Activated naive CD8-positive, alpha-beta T cell (primary cell): ENCODE results near the gene FDX2.
A peak's percentile ranks its signal among the peaks of the same experiment; 100 is the strongest.

Experiments
- H3K27ac Mint-ChIP-seq: one replicate; pipeline ENCODE4 v1.8.0; 2021; ENCODE audit warnings: mixed read lengths
- H3K27me3 Mint-ChIP-seq: one replicate; pipeline ENCODE4 v1.8.0; 2021; ENCODE audit warnings: mixed read lengths
- H3K36me3 Mint-ChIP-seq: one replicate; pipeline ENCODE4 v1.8.0; 2021; ENCODE audit warnings: mixed read lengths
- H3K4me1 Mint-ChIP-seq: one replicate; pipeline ENCODE4 v1.8.0; 2021; ENCODE audit warnings: low read depth, mixed read lengths
- H3K4me3 Mint-ChIP-seq: one replicate; pipeline ENCODE4 v1.8.0; 2021; ENCODE audit warnings: mild to moderate bottlenecking, mixed read lengths
- H3K9me3 Mint-ChIP-seq: one replicate; pipeline ENCODE4 v1.8.0; 2021; ENCODE audit warnings: low read depth, mixed read lengths

Gene FDX2

DNA sequence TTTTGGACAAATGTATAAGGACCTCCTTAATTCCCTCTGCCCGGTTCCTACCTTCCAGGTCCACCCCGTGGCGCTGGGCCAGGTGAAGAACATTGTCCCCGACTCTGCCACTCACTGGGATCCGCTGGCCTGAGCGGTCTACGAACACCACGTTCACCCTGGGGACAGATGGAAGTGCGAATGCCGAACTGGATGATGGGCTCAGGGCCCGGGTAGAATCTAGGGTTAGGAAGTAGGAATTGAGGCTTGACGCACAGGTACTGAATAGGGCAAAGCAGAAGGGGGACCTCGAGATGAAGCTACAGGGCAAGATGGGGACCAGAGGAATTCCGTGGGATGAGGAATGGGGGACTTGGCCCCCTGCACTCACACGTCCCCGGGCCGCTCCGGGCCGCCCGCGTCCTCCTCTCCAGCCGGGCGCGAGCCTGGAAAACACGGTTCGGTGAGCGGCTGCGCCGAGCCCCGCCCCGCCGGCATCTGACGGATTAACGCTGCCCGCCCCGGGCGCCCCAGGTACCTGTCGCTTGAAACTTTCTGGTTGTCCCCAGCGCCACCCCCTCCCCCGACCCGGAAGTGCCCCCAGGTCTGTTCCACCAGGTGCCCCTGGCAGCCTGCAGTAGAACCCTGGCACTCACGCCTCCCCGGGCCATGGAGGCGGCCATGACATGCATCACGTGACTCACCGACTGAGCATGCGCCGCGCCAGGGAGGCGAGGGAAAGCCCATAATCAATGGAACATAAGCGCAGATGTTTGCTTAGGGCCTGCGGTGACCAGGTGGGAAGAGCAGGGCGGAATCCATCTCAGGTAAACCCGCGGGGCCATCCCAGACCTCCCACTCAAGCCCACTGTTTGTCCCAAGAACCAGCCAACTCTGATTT is at the start of gene FDX2:
FDX2 (minus strand) TSS at position 681 of the 880 bp plus-strand sequence; CDS start at position 662, 19 bp downstream.
- H3K36me3 Mint-ChIP-seq: no peaks in the 10 kb centered on the region
- no peaks in the 10 kb centered on the region for H3K9me3 Mint-ChIP-seq
- H3K4me1 Mint-ChIP-seq: peaks cover 14% of the 10 kb centered on the region
- H3K27ac Mint-ChIP-seq: peak within 1 kb of the TSS; percentile 86
- no peaks in the 10 kb centered on the region for H3K27me3 Mint-ChIP-seq
- H3K4me3 Mint-ChIP-seq: peak within 1 kb of the TSS; percentile 97

DNA sequence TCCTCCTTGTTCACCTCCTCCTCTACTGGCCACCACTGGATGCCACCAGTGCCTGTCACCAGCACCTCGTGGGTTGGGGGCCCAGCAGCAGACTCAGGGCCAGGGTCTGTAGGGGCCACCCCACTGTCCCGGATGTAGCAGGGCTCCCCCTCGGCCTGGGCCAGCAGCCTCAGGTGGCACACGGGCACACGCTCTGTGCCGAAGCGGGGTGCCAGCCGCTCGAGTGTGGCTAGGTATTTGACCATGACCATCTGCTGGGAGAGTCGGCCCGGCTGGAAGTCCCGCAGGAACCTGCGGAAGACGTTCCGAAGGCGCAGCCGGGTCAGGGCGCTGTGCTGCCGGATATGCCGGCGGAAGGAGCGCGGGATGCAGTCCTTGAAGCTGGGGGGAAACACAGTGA is 49.7 kb upstream of the FDX2 start:
- H3K4me3 Mint-ChIP-seq: no peak overlapping the region
- no peaks in the 10 kb centered on the region for H3K27me3 Mint-ChIP-seq
- H3K4me1 Mint-ChIP-seq: peaks cover 2% of the 10 kb centered on the region
- H3K27ac Mint-ChIP-seq: no peak overlapping the region
- no peaks in the 10 kb centered on the region for H3K9me3 Mint-ChIP-seq
- H3K36me3 Mint-ChIP-seq: peaks cover 6% of the 10 kb centered on the region

DNA sequence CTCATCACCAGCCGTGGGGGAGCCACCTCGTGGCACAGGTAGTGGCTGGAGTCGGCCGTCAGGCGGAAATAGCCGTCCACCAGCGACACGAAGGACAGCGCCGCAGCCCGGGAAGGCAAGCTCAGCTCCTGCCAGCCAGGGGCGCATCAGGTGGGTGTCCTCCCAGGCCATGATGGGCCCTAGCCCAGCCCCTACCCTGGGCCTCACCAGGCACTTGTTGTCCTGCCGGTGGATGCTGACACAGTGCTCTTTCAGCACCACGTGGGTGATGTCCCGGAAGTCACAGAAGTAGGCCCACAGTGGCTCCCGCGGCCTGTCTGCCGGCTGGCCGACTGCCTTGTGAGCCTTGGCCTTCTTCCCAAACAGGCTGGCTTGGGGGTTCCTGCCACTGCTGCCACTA is 48.8 kb upstream of the FDX2 start:
- Mint-ChIP-seq H3K27ac (no peak overlapping the region), H3K27me3 (no peaks in the 10 kb centered on the region), H3K4me1 (peaks cover 2% of the 10 kb centered on the region), H3K36me3 (peaks cover 6% of the 10 kb centered on the region), H3K9me3 (no peaks in the 10 kb centered on the region), H3K4me3 (no peak overlapping the region)

DNA sequence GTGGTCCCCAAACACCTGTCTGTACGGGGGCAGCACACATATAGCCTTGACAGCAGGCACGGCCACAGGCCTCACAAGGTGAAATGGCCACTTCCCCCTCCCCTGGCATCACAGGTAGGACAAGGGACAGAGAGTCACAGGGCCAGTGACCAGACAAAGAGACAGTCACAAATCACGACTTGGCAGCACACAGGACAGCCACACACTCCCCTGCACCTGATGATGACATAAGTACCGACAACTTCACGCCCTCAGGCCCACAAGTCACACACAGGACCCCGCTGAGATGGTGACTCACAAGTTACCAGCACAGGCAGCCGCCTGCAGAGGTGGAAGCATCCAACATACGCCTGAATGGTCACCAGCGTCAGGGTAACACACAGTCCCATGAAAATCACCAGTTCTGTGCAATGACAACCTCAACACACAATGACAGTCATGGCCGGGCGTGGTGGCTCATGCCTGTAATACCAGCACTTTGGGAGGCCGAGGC is 48.0 kb upstream of the FDX2 start:
- Mint-ChIP-seq H3K4me1 (no peaks in the 10 kb centered on the region), H3K9me3 (no peaks in the 10 kb centered on the region), H3K27ac (no peak overlapping the region), H3K36me3 (peaks cover 2% of the 10 kb centered on the region), H3K4me3 (no peak overlapping the region), H3K27me3 (no peaks in the 10 kb centered on the region)

DNA sequence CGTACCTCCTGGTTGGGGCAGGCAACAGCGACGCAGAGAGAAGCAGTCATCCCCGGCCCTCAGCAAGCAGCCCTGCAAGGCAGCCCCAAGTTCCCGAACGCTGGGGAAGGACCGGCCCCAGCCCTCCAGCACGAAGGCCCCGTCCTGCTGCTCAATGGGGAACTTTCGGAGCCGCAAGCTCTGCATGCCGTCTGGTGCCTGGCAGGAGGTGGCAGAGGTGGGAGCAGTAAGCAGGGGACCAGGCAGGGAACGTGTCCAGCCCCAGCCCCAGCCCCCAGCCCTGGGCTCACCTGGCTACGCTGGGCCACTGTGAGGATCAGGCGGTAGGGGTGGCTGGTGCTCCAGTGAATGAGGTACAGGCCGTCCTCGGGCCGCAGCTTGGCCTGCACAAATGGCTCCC is 46.4 kb upstream of the FDX2 start:
- Mint-ChIP-seq H3K27me3 (no peaks in the 10 kb centered on the region), H3K4me3 (no peak overlapping the region), H3K27ac (no peak overlapping the region), H3K9me3 (no peaks in the 10 kb centered on the region), H3K4me1 (no peaks in the 10 kb centered on the region), H3K36me3 (peaks cover 2% of the 10 kb centered on the region)

DNA sequence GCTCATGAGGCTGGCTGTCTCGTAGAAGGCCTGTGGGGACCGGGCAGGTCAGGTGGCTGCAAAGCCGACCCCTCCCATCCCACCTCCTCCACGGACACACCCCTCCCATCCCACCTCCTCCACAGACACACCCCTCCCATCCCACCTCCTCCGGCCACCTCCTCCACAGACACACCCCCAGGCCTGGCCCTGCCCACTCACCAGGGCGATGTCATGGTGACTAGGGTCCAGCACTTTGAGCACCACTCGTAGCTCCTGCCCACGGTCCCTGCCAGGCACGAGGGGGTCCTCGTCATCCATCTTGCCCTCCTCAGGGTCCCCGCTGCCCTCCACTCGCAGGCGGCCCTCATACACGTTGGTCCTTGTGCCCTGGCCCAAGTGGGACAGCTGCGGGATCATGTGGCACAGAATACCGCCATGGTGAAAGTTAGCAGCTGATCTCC is 45.8 kb upstream of the FDX2 start:
- Mint-ChIP-seq H3K9me3 (no peaks in the 10 kb centered on the region), H3K27me3 (no peaks in the 10 kb centered on the region), H3K4me3 (no peak overlapping the region), H3K27ac (no peak overlapping the region), H3K36me3 (peaks cover 2% of the 10 kb centered on the region), H3K4me1 (no peaks in the 10 kb centered on the region)

DNA sequence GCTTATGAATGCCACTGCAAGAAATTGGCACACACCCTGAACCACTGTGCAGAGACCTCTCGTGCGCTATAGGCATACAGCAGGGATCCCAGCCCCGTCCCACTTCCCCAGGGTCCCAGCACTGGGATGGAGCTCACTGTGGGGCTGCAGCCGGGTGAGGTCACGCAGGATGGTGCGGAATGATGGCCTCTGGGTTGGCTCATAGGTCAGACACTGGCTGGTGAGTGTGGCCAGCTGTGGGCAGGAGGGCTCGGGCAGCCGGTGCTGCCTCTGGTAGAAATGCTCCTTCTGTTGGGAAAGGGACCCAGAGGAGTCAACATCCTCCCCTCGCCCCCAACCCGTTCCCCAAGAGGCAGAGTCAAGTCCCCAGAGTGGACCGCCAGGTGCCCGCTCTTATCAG is 40.6 kb upstream of the FDX2 start:
- H3K4me3 Mint-ChIP-seq: no peak overlapping the region
- H3K27me3 Mint-ChIP-seq: no peaks in the 10 kb centered on the region
- H3K36me3 Mint-ChIP-seq: peaks cover 2% of the 10 kb centered on the region
- H3K4me1 Mint-ChIP-seq: no peaks in the 10 kb centered on the region
- no peak overlapping the region for H3K27ac Mint-ChIP-seq
- H3K9me3 Mint-ChIP-seq: no peaks in the 10 kb centered on the region

DNA sequence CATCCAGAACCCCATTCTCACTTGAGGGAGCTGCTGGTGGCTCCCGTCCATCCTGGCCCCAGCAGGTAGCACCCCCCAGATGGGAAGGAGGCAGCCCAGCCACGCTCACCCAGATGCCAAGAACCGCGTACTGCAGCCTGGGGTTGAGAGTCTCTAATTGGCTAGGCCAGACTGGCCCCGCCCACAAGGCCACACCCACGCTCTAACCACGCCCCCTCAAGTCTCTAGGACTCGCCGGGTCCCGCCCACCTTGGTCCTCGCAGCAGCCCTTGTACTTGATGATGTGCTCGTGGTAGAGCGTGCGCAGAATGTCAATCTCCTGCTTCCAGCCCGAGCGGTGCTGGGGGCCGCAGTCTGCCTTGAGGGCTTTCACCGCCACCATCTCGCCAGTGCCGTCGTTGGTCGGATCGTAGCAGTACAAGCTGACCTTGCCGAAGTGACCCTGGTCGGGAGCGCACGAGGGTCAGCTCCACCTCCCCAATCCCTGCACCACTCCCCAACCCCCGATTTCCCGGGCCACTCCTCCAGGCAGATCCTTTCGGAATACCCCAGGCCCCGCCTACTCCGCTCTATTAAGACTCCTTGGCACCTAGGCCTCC is 38.1 kb upstream of the FDX2 start:
- Mint-ChIP-seq H3K4me3 (no peak overlapping the region), H3K36me3 (no peaks in the 10 kb centered on the region), H3K27ac (no peak overlapping the region), H3K9me3 (no peaks in the 10 kb centered on the region), H3K27me3 (no peaks in the 10 kb centered on the region), H3K4me1 (no peaks in the 10 kb centered on the region)

DNA sequence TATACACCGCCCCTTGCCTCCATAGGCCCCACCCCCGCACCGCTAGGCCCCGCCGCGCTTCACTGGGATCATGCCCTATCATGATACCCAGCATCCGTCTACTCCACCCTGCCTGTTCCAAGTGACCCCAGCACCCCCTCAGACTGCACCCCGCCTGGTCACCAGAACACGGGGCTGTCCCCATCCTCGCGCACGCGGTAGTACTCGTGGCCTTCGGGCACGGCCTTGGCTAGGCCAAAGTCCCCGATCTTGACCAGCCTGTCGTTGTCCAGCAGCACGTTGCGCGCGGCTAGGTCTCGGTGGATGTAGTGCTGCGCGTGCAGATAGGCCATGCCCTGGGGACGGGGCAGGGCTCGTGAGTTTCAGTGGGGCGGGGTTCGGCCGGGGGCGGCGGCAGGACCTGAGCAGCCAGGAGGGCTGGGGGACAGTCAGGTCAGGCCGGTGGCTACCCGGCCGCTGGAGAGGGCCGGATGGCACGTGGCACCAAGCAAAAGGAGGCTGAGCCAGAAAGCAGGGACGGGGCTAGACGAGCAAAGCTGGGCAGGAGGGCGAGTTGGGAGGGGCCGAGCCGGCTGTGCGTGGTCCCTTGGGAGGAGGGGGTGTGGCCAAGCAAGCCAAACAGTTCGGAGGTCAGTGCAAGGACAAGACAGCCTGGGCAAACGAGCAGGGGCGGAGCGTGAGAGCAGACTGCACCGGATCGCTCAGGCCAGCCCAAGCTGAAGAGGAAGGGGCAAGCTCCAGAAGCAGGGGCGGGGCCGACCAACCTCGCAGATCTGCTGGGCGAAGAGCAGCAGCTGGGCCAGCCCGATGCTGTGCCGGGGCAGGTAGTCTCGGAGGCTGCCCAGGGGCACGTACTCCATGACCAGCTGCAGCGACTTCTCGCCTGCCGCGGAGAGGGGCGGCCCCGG is 37.2 kb upstream of the FDX2 start:
- no peaks in the 10 kb centered on the region for H3K27me3 Mint-ChIP-seq
- H3K9me3 Mint-ChIP-seq: no peaks in the 10 kb centered on the region
- no peaks in the 10 kb centered on the region for H3K36me3 Mint-ChIP-seq
- H3K4me1 Mint-ChIP-seq: no peaks in the 10 kb centered on the region
- H3K27ac Mint-ChIP-seq: no peak overlapping the region
- H3K4me3 Mint-ChIP-seq: no peak overlapping the region

DNA sequence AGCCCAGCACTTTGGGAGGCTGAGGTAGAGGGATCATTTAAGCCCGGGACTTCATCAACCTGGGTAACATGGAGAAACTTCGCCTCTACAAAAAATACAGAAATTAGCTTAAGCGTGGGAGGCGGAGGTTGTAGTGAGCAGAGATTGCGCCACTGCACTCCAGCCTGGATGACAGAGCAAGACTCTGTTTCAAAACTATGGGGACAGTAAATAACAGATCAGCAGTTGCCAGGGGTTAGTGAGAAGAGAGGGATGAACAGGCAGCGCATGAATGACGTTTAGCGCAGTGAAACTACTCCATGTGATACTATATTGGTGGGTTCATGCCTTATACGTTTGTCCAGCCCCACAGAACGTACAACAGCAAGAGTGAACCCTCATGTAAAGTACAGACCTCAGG is 30.7 kb upstream of the FDX2 start:
- no peaks in the 10 kb centered on the region for H3K9me3 Mint-ChIP-seq
- no peaks in the 10 kb centered on the region for H3K4me1 Mint-ChIP-seq
- H3K27me3 Mint-ChIP-seq: no peaks in the 10 kb centered on the region
- H3K4me3 Mint-ChIP-seq: no peak overlapping the region
- H3K27ac Mint-ChIP-seq: no peak overlapping the region
- H3K36me3 Mint-ChIP-seq: no peaks in the 10 kb centered on the region

DNA sequence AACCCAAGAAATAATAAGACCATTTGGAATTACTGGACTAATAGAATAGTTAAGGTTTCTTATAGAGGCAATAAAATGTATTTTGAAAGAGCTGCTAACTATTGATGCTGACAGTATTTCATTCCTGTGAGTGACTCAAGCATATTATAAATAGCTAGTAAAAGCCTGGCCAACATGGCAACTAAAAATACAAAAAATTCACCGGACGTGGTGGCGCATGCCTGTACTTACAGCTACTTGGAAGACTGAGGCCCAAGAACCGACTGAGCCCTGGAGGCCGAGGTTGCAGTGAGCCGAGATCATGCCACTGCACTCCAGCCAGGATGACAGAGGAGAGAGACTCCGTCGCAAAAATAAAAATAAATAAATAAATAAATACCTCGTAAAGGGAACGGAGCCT is 29.0 kb upstream of the FDX2 start:
- H3K27ac Mint-ChIP-seq: no peak overlapping the region
- H3K4me3 Mint-ChIP-seq: no peak overlapping the region
- H3K36me3 Mint-ChIP-seq: no peaks in the 10 kb centered on the region
- peaks cover 8% of the 10 kb centered on the region for H3K4me1 Mint-ChIP-seq
- H3K27me3 Mint-ChIP-seq: no peaks in the 10 kb centered on the region
- no peaks in the 10 kb centered on the region for H3K9me3 Mint-ChIP-seq

DNA sequence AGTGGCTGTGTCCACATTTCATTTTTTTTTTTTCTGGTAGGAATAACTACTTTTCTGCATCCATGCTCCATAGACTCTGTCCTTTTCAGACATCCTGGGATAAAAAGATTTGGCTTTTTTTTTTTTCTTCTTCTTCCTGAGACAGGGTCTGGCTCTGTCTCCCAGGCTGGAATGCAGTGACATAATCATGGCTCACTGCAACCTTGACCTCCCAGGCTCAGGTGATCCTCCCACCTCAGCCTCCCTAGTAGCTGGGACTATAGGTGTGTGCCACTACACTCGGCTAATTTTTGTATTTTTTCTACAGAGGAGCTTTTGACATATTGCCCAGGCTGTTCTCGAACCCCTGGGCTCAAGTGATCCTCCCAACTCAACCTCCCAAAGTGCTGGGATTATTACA is 27.7 kb upstream of the FDX2 start:
- Mint-ChIP-seq H3K4me3 (no peak overlapping the region), H3K9me3 (no peaks in the 10 kb centered on the region), H3K4me1 (peaks cover 21% of the 10 kb centered on the region), H3K27me3 (no peaks in the 10 kb centered on the region), H3K27ac (no peak overlapping the region), H3K36me3 (no peaks in the 10 kb centered on the region)

DNA sequence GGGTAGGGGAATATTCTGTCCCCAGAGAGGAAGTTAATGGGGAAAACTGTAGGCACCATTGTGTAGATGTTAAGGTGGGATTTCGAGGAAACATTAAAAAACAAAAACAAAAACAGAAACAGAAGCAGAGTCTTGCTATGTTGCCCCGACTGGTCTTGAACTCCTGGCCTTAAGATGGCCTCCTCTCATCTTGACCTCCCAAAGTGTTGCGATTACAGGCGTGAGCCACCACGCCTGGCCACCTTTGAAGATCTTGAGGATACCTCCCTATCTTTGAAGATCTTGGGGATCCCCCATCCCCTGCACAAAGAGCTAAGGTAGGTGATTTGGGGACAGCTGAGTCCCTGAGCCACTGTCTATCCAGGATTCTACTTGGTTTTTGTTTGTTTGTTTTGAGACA is 24.2 kb upstream of the FDX2 start:
- Mint-ChIP-seq H3K4me3 (peak overlapping the region; percentile 91), H3K9me3 (no peaks in the 10 kb centered on the region), H3K4me1 (peaks cover 27% of the 10 kb centered on the region), H3K27ac (peak overlapping the region; percentile 92), H3K36me3 (no peaks in the 10 kb centered on the region), H3K27me3 (no peaks in the 10 kb centered on the region)

DNA sequence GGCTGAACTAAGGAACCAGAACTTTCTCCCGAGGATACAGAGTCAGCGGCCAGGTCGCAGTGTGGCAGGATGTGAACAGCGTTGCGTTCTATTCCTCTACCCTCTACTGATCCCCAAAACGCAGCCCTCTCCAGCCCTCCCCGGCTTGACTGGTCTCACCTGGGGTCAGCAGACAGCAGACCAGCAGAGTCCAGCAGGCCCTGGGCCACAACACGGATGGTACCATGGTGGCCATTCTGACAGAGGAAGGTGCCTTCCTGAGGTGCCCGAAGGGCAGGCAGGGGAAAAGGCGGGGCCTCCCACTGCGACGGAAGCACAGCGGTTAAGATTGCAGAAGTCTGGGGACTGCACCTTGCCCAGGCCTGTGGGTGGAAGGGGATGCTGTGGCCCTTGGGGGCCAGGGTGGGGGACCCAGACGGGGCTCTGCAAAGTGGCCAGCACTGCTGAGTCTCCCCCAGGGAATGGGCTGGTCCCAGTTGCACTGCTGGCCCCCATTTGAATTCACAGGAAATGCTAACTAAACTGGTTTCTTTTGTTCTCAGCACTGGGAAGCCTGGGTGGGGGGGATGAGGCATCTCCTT is 23.7 kb upstream of the FDX2 start, which contains the start of gene ICAM3:
ICAM3 (minus strand) TSS at position 245 of the 581 bp plus-strand sequence; CDS start at position 235, 10 bp downstream.
- peak within 1 kb of the TSS; percentile 92 for H3K27ac Mint-ChIP-seq
- no peaks in the 10 kb centered on the region for H3K9me3 Mint-ChIP-seq
- H3K36me3 Mint-ChIP-seq: no peaks in the 10 kb centered on the region
- no peaks in the 10 kb centered on the region for H3K27me3 Mint-ChIP-seq
- peak within 1 kb of the TSS; percentile 91 for H3K4me3 Mint-ChIP-seq
- peaks cover 27% of the 10 kb centered on the region for H3K4me1 Mint-ChIP-seq
